ENCODE data around the gene FAM25G. TPM values are rescaled to one million over a fixed set of nuclear protein-coding genes. Genes with fewer than 3 reads are reported as not detected.
"Not testable (repeated sequence)": the region's sequence is repeated elsewhere in the genome, so short reads cannot be mapped to it uniquely, and the experiment has no call there.

Gene FAM25G
- total and polyA plus RNA-seq, 2 donors (not counting 3 experiments of a cell fraction or from before 2014, with no cell fraction given): not detected

- H3K4me1 ChIP-seq (ENCODE audit: control insufficient read depth, extremely low read depth, insufficient read depth, low read length); H3K9me1 ChIP-seq (replicated peaks; ENCODE audit: control insufficient read depth, extremely low read depth, insufficient read depth, low read length); H3K27me3 ChIP-seq (ENCODE audit: control insufficient read depth in 2 of 2, insufficient read depth in 2 of 2, low read length in 2 of 2); H3K4me3 ChIP-seq (replicated peaks in 1 of 3; ENCODE audit: insufficient read depth in 1 of 3, low read depth in 1 of 3, low read length in 3 of 3); POLR2A ChIA-PET; H2AFZ ChIP-seq (ENCODE audit: low read depth, low read length); H3K4me2 ChIP-seq (ENCODE audit: insufficient read depth, low read length); dilution Hi-C loops (cut with MboI; ENCODE audit: extremely low pct_ligation_motif_present, low sequenced_read_pairs); H4K20me1 ChIP-seq (replicated peaks; ENCODE audit: control insufficient read depth, extremely low read depth, insufficient read depth, low read length); BruUV-seq (replicated peaks); intact Hi-C loops (cut with micrococcal nuclease); H3K79me2 ChIP-seq (ENCODE audit: control insufficient read depth, insufficient read depth, low read length); FAIRE-seq; H3K36me3 ChIP-seq (ENCODE audit: control insufficient read depth in 2 of 2, extremely low read depth in 1 of 2, insufficient read depth in 2 of 2, low read length in 2 of 2); CTCF ChIA-PET; H3K9ac ChIP-seq (replicated peaks; ENCODE audit: extremely low read depth, insufficient read depth, low read length); DNase-seq (ENCODE audit: low read depth, low spot score); H3K9me3 ChIP-seq (replicated peaks; ENCODE audit: control insufficient read depth, insufficient read depth, low read length); H3K27ac ChIP-seq (ENCODE audit: insufficient read depth, low read depth, low read length): not testable (repeated sequence)
Observed at GRCh38 chr10:47473516-47473915, 18.0 kb downstream of the FAM25G start.

DNA sequence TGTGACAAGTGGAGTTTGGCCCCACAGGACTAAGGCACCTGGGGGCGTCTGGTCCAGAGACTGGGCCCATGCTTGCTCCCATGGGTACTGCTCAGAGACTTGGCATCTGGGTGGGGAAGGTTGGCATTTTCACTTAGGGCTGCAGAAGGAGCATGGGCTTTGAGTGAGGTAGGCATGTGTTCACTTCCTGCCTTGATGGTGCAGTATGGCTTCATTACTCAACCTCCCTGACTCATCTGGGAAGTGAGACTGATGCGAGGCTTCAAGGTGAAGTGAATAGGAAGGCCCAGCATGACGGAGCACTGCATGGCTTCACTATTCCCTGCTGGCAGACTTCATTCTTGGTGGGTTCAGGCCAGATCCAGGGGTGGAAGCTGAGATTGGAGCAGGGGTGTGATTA is 18.9 kb downstream of the FAM25G start:
- H3K27ac ChIP-seq (ENCODE audit: insufficient read depth, low read depth, low read length); H3K27me3 ChIP-seq (ENCODE audit: control insufficient read depth in 2 of 2, insufficient read depth in 2 of 2, low read length in 2 of 2); dilution Hi-C loops (cut with MboI; ENCODE audit: extremely low pct_ligation_motif_present, low sequenced_read_pairs); H3K4me3 ChIP-seq (replicated peaks in 1 of 3; ENCODE audit: insufficient read depth in 1 of 3, low read depth in 1 of 3, low read length in 3 of 3); DNase-seq (ENCODE audit: low read depth, low spot score); H4K20me1 ChIP-seq (replicated peaks; ENCODE audit: control insufficient read depth, extremely low read depth, insufficient read depth, low read length); intact Hi-C loops (cut with micrococcal nuclease); BruUV-seq (replicated peaks); H2AFZ ChIP-seq (ENCODE audit: low read depth, low read length); H3K9me1 ChIP-seq (replicated peaks; ENCODE audit: control insufficient read depth, extremely low read depth, insufficient read depth, low read length); H3K36me3 ChIP-seq (ENCODE audit: control insufficient read depth in 2 of 2, extremely low read depth in 1 of 2, insufficient read depth in 2 of 2, low read length in 2 of 2); H3K4me2 ChIP-seq (ENCODE audit: insufficient read depth, low read length); CTCF ChIA-PET; H3K9ac ChIP-seq (replicated peaks; ENCODE audit: extremely low read depth, insufficient read depth, low read length); H3K9me3 ChIP-seq (replicated peaks; ENCODE audit: control insufficient read depth, insufficient read depth, low read length); FAIRE-seq; H3K4me1 ChIP-seq (ENCODE audit: control insufficient read depth, extremely low read depth, insufficient read depth, low read length); H3K79me2 ChIP-seq (ENCODE audit: control insufficient read depth, insufficient read depth, low read length); POLR2A ChIA-PET: not testable (repeated sequence)

- dilution Hi-C loops (cut with MboI; ENCODE audit: extremely low pct_ligation_motif_present, low sequenced_read_pairs); FAIRE-seq: not testable (repeated sequence)
Observed at GRCh38 chr10:47472072-47472471, 19.4 kb downstream of the FAM25G start.

GRCh38 chr10:47468731-47469528 is 22.6 kb downstream of the FAM25G start:
- H3K4me1 ChIP-seq (ENCODE audit: control insufficient read depth, extremely low read depth, insufficient read depth, low read length); H3K9ac ChIP-seq (replicated peaks; ENCODE audit: extremely low read depth, insufficient read depth, low read length); FAIRE-seq; CTCF ChIA-PET; POLR2A ChIA-PET; intact Hi-C loops (cut with micrococcal nuclease); H4K20me1 ChIP-seq (replicated peaks; ENCODE audit: control insufficient read depth, extremely low read depth, insufficient read depth, low read length); H3K79me2 ChIP-seq (ENCODE audit: control insufficient read depth, insufficient read depth, low read length); H3K9me1 ChIP-seq (replicated peaks; ENCODE audit: control insufficient read depth, extremely low read depth, insufficient read depth, low read length); H3K9me3 ChIP-seq (replicated peaks; ENCODE audit: control insufficient read depth, insufficient read depth, low read length); H2AFZ ChIP-seq (ENCODE audit: low read depth, low read length); H3K4me3 ChIP-seq (replicated peaks in 1 of 3; ENCODE audit: insufficient read depth in 1 of 3, low read depth in 1 of 3, low read length in 3 of 3); H3K27ac ChIP-seq (ENCODE audit: insufficient read depth, low read depth, low read length); BruUV-seq (replicated peaks); H3K4me2 ChIP-seq (ENCODE audit: insufficient read depth, low read length); H3K36me3 ChIP-seq (ENCODE audit: control insufficient read depth in 2 of 2, extremely low read depth in 1 of 2, insufficient read depth in 2 of 2, low read length in 2 of 2); H3K27me3 ChIP-seq (ENCODE audit: control insufficient read depth in 2 of 2, insufficient read depth in 2 of 2, low read length in 2 of 2); DNase-seq (ENCODE audit: low read depth, low spot score); dilution Hi-C loops (cut with MboI; ENCODE audit: extremely low pct_ligation_motif_present, low sequenced_read_pairs): not testable (repeated sequence)

More at GRCh38 chr10:47472072-47472471, 19.4 kb downstream of the FAM25G start:
- H3K9me3 ChIP-seq (replicated peaks; ENCODE audit: control insufficient read depth, insufficient read depth, low read length); H2AFZ ChIP-seq (ENCODE audit: low read depth, low read length); BruUV-seq (replicated peaks); DNase-seq (ENCODE audit: low read depth, low spot score); CTCF ChIA-PET; H3K79me2 ChIP-seq (ENCODE audit: control insufficient read depth, insufficient read depth, low read length); intact Hi-C loops (cut with micrococcal nuclease); H3K27me3 ChIP-seq (ENCODE audit: control insufficient read depth in 2 of 2, insufficient read depth in 2 of 2, low read length in 2 of 2); H3K27ac ChIP-seq (ENCODE audit: insufficient read depth, low read depth, low read length); H3K4me3 ChIP-seq (replicated peaks in 1 of 3; ENCODE audit: insufficient read depth in 1 of 3, low read depth in 1 of 3, low read length in 3 of 3); H3K4me1 ChIP-seq (ENCODE audit: control insufficient read depth, extremely low read depth, insufficient read depth, low read length); H4K20me1 ChIP-seq (replicated peaks; ENCODE audit: control insufficient read depth, extremely low read depth, insufficient read depth, low read length); H3K9me1 ChIP-seq (replicated peaks; ENCODE audit: control insufficient read depth, extremely low read depth, insufficient read depth, low read length); H3K36me3 ChIP-seq (ENCODE audit: control insufficient read depth in 2 of 2, extremely low read depth in 1 of 2, insufficient read depth in 2 of 2, low read length in 2 of 2); H3K4me2 ChIP-seq (ENCODE audit: insufficient read depth, low read length); POLR2A ChIA-PET; H3K9ac ChIP-seq (replicated peaks; ENCODE audit: extremely low read depth, insufficient read depth, low read length): not testable (repeated sequence)
